GM08714 (cell line): ENCODE measurements around the gene TLNRD1.
A peak's percentile ranks its signal among the peaks of the same experiment; 100 is the strongest.

Source experiments
- H3K4me3 ChIP-seq: fragments of 200-500 bp; sonication (Bioruptor generic); 2 replicates; pipeline ENCODE4 v1.5.1; 2014; ENCODE audit warnings: mild to moderate bottlenecking, low read length, inconsistent platforms
- ZNF274 ChIP-seq: IDR thresholded peaks from 2 replicates; pipeline ENCODE4 v1.6.1; 2012; ENCODE audit warnings: mild to moderate bottlenecking, low read depth, low read length

The TLNRD1 gene

DNA sequence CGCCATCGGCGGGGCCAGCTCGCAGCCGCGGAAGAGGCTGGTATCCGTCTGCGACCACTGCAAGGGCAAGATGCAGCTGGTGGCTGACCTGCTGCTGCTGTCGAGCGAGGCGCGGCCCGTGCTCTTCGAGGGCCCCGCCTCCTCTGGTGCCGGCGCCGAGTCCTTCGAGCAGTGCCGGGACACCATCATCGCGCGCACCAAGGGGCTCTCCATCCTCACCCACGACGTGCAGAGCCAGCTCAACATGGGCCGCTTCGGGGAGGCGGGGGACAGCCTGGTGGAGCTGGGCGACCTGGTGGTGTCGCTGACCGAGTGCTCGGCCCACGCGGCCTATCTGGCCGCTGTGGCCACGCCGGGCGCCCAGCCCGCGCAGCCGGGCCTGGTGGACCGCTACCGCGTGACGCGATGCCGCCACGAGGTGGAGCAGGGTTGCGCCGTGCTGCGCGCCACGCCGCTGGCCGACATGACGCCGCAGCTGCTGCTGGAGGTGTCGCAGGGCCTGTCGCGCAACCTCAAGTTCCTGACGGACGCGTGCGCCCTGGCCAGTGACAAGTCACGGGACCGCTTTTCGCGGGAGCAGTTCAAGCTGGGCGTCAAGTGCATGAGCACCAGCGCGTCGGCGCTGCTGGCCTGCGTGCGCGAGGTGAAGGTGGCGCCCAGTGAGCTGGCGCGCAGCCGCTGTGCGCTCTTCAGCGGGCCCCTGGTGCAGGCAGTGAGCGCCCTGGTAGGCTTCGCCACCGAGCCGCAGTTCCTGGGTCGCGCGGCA lies 1.8 kb downstream of the TLNRD1 start:
- TF ChIP-seq ZNF274 = no peak
- peak overlapping the region; percentile 91; the same call in 1 of the 2 replicates for H3K4me3 ChIP-seq

- H3K4me3 ChIP-seq = no peak overlapping the region; the same call in 1 of the 2 replicates
- no peak for TF ChIP-seq ZNF274
Measured at GRCh38 chr15:81003097-81003350, 2.3 kb downstream of the TLNRD1 start.

DNA sequence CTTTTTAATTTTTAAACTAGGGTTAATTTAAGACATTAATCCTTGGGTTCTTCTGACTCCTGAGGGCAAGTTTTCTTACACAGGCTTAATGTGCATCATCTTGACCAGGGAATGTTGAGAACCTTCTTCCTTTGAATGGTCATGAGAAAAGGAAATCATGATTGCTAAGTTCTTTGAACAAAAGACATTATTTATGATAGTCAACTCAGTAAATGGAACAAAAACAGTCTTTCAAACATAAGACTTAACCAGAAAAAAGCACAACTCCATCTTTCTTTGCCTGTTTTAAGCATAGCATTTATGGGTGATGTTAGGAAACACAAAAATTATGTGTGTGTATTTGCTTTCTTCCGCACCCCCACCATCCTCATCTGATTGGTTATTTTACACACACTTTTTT lies 5.4 kb downstream of the TLNRD1 start:
- TF ChIP-seq ZNF274 = no peak
- H3K4me3 ChIP-seq = no peak overlapping the region

DNA sequence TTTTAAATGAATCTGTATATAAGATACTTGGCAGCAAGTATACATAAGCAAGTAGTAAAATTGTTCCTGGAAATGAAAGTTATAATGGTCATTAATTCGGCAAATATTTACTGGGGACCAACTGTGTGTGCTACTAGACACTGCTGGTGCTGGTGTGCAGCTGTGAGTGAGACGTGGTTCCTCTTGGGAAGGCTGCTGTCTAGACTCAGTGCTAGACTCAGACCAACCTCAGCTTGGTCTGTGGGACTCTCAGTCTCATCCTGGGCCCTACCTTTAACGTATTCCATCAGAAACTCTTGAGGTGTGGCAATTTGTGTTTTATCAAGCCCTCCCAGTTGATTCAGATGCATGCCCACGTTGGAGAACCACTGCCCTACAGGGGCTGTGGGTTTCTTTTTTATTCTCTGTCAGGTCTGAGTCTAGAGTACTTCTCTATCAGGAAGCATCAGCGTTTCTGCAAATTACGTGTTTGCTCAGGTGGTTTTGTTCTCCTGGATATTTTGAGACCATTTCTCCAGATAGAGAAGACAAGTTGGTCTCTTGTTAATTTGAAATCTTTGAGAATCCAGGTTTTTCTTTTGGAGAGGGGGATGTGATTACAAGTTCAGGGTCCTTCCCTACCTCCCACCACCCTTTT lies 6.8 kb downstream of the TLNRD1 start:
- no peak overlapping the region for H3K4me3 ChIP-seq
- TF ChIP-seq ZNF274 = no peak

- TF ChIP-seq ZNF274 = no peak
- no peak overlapping the region for H3K4me3 ChIP-seq
Measured at GRCh38 chr15:81008312-81008711, 7.6 kb downstream of the TLNRD1 start.

DNA sequence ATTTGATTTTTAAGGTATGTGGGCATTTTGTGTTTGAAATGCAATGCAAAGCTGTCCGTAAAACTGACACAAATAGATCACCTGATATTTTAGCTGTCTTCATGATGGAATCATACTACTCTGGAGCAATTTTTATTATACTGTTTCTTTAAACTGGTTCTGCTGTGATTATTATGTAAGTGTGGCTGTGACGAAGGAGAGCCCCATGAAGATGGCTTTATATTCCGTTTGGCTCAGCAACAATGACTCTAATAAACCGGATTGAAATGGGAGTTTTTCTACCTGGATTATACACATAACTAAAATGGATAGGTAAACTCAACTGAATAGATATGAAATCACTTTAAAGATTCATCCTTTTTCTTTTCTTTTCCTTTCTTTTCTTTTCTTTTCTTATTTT lies 9.4 kb downstream of the TLNRD1 start:
- H3K4me3 ChIP-seq = no peak overlapping the region
- no peak for TF ChIP-seq ZNF274

DNA sequence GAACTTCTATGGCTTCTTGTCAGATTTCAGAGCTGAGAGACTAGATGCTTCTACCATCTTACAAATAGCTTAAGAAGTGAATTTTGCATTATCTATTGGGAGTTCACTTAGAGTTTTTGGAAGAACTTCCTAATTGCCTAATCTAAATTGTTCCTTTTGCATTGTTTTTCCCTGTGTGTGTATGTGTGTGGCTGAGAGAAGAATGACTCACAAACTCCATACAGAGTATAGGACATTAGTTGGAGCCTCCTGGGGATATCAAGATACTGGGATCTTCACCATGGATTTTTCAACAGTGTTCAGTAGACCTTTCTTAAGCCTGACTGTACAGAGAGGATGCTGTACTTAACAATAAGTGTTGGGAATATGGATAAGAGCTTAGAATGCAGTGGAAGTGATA lies 10.9 kb downstream of the TLNRD1 start:
- H3K4me3 ChIP-seq = no peak overlapping the region
- TF ChIP-seq ZNF274 = no peak

- no peak overlapping the region for H3K4me3 ChIP-seq
- TF ChIP-seq ZNF274 = no peak
Measured at GRCh38 chr15:81012588-81012987, 11.9 kb downstream of the TLNRD1 start.

DNA sequence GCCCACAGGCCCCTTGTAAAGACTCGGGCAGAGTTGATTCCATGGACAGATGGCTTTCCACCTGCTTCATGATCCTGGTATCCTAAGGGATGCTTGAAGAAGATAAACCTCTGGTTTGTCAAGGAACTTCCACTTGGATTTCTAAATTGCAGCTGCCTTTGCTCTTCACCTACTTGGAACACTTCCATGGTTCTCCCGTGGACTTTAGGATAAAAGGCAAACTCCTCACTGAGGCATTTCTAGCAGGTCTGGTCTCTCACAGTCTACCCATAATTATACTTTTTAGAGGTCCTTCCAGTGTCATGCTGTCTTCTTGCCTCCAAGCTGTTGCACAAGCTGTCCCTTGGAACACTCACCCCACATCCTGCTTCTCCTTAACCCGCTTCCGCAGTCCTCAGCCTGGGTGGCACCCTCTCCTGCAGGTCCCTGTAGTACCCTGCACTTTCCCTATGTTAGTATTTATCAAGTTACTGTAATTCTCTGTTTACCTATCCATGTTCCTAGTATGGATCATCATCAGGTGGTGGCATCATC lies 12.7 kb downstream of the TLNRD1 start:
- no peak overlapping the region for H3K4me3 ChIP-seq
- TF ChIP-seq ZNF274 = no peak

GRCh38 chr15:81014446-81015093 lies 13.8 kb downstream of the TLNRD1 start:
- no peak overlapping the region for H3K4me3 ChIP-seq
- TF ChIP-seq ZNF274 = no peak

DNA sequence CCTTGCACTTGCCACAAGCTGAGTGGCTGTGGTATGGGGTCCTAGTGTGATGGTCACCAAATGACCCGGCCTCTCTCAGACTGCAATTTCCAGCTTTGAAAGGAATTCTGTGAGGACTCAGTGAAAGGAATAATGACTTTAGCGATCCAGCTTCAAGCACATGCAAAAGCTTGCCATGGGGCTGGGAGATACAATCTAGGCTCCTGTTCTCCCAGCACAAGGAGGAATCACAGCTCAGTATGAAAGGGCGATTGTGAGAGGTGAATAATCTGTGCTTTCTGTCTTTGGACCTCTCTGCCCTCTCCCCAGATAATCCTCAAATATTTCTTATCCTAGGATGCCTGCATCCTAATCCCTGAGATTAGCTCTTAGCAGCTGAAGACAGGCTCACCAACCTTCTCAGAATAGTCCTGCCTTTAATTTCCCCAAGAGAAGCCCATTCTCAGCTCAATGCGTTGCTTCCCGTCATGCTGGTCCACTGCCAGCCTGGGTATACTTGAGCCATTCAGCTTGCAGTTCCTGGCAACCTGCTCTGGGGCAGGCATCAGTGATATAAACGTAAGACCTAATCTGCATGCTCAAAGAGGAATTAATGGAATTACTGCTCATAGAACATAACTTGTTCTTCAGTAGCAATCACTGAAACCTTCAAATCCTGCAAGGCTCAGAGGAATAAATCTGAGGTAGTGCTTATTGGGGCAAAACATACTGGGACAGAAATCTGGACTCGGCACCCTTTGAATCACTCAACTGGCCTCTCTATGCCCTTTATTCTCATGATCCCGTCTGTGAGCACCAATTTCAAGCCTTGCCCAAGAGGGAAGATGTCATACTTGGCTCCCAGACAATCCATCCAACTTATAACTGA lies 15.1 kb downstream of the TLNRD1 start:
- H3K4me3 ChIP-seq = no peak overlapping the region
- TF ChIP-seq ZNF274 = no peak

- TF ChIP-seq ZNF274 = no peak
Measured at GRCh38 chr15:81016489-81017068, 15.9 kb downstream of the TLNRD1 start.

GRCh38 chr15:81018197-81018596 lies 17.5 kb downstream of the TLNRD1 start:
- TF ChIP-seq ZNF274 = no peak
- H3K4me3 ChIP-seq = no peak overlapping the region

More at GRCh38 chr15:81016489-81017068, 15.9 kb downstream of the TLNRD1 start:
- H3K4me3 ChIP-seq = no peak overlapping the region

DNA sequence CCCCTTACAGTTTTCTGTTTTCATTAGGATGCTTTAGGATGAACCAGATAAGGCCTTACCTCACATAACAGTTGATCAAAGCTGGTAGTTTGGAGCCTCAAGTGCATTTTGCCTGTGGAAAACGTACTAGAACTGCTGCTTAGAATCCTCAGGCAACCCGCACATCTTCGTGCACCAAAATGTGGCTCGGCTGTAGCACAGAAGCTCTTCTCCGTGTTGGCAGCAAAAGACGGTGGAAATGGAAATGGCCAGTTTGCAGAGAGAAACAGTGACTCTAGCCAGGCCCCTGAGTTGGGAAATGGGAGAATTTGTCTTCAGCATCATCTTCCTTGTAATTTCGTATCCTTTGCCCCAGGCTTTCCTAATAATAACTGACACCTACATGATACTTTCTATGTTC lies 20.6 kb downstream of the TLNRD1 start:
- TF ChIP-seq ZNF274 = no peak

More for the DNA sequence above, 20.6 kb downstream of the TLNRD1 start:
- no peak overlapping the region for H3K4me3 ChIP-seq
